Activated gamma-delta T cell treated with Interleukin-2 at 50 U/mL for 16 hours (primary cell): ENCODE data around the gene UBXN2A.
"Not testable (repeated sequence)": the region's sequence is repeated elsewhere in the genome, so short reads cannot be mapped to it uniquely, and the experiment has no call there.

Experiments used
- DNase-seq: peaks from one replicate; pipeline ENCODE4 v3.0.0-alpha.2; 2020

UBXN2A gene

DNA sequence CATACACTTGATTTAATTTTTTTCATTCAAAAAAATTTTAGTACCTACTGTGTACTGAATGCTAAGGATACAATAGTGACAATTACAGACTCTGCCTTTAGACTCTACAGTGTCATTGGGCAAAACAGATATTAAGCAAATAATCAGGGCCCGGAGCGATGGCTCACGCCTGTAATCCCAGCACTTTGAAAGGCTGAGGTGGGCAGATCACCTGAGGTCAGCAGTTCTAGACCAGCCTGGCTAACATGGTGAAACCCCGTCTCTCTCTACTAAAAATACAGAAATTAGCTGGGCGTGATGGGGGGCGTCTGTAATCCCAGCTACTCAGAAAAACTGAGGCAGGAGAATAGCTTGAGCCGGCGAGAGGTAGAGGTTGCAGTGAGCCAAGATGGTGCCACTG is 1.4 kb downstream of the UBXN2A start:
- no peak for DNase-seq

DNA sequence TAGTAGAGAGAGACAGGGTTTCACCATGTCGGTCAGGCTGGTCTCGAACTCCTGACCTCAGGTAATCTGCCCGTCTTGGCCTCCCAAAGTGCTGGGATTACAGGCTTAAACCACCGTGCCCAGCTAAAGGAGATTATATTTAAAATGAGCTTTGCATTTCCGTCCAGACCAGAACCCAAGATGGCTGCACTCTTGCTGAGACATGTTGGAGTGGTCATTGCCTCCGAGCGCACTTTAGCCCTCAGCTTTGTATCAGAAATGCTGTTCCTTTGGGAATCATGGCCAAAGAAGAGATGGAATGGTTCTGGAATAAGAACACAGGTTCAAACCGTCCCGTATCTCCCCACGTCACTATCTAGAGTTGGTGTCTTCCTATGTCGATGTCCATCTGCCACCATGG is 3.4 kb downstream of the UBXN2A start:
- no peak for DNase-seq

DNA sequence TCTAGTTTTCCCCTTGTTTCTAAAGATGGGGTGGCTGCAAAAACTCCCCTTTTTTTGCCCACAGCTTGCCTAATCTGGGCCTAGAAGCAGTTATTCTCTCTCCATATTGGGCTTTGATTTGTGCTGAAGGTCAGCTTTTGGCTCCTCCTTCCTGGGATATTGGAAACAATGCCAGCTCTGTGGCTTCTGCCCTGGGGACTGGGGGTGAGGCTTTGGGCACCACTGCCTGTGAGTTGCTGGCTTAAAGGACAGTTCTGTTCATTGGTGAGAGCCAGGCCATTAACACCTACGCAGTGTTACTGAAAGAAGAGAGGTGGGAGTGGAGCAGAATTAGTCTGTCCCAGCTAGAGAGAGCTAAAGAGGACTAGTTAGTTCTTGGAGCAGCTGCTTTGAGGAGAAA is 4.3 kb downstream of the UBXN2A start:
- DNase-seq = no peak

DNA sequence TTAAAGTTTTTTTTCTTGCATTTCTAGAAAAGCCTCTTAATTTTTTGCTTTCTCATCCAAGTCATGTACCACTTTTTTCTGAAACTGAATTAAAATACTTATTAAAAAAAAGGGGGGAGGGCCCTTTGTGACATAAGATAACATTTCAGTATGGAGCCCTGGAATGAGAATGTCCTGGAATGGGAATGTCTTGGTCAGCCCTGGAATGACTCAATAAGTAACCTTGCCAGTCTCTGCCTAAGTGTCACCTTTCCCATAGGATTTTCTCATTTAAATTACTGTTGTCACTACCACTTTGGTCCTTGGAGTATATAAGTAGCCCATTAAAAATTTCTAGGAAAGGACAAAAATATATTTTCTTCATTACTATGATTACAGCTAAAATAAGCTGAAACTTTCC is 4.7 kb downstream of the UBXN2A start:
- no peak for DNase-seq

DNA sequence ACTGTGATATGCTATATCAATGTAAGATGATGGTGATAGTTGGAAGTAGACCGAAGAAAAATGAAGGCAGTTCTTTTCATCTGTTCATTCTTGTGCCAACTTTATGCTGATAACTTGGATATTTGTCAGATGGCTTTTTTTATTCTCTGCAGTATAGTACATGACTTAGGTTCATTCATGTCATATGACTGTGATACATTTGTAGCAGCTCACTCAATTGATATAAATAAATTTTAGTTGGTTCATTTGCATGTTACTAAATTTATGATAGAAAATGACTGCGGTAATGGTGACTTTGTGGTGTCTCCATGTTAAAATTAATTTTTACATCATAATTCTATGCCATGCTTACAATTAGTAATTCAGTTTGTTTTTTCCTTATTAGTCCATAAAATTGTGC is 7.1 kb downstream of the UBXN2A start:
- no peak for DNase-seq

DNA sequence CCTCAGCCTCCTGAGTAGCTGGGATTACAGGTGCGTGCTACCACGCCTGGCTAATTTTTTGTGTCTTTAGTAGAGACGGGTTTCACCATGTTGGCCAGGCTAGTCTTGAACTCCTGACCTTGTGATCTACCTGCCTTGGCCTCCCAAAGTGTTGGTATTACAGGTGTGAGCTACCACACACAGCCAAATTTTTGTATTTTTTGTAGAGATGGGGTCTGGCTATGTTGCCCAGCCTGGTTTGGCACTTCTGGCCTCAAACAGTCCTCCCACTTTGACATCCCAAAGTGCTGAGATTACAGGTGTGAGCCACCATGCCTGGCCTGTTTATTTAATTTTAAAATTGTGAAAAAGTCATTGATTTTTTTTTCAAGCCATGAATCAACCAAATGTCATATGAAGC is 12.3 kb downstream of the UBXN2A start:
- DNase-seq = not testable (repeated sequence)

DNA sequence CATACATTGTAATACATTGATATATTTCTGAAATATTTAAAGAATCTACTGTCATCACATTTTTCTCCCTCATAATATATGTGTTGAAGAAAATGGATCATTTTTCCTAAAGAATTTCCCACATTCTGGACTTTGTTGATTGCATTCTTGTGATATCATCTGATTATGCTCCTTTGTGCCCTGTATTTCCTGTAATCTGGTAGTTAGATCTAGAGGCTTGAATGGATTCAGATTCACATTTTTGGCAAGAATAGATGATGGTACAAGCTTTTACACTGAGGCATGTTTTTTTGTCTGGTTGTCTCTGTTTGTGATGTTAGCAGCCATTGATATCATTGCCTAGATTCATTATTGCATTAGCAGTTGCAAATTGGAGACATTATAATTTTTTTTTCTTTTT is 13.4 kb downstream of the UBXN2A start:
- DNase-seq = no peak

DNA sequence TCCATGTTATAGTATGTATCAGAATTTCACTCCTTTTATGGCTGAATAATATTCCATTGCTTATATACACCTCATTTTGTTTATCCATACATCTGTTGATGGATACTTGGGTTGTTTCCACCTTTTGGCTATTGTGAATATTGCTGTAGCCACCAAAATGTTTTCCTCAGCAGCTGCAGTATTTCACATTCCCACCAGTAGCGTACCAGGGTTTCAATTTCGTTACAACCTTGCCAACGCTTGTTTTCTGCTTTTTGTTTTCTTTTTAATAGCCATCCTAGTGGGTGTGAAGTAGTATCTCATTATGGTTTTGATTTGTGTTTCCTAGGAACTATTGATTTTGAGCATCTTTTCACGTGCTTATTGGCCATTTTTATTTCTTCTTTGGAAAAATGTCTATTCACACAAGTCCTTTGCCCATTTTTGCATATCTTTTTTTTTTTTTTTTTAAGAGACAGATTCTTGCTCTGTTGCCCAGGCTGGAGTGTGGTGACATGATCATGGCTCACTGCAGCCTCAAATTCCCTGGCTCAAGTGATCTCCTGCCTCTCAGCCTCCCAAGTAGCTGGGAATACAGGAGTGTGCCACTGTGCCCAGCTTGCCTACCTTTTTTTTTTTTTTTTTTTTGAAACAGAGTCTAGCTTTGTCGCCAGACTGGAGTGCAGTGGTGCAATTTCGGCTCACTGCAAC is 14.2 kb downstream of the UBXN2A start:
- no peak for DNase-seq

DNA sequence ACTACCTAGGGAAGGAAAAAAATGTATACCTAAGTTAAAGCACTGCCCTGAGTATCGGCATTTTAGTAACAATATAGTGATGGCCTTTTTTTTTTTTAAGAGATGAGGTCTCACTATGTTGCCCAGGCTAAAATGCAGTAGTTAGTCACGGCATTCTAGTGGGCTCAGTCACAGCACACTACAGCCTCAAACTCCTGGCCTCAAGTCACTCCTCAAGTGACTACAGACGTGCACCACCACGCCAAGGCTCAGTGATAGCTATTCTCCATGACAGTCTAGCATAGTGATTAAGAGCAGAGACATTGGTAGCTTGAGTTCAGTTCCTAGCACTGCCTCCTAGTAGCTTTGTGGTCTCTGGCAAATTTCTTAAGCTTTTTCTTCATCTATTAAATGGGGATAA is 27.6 kb downstream of the UBXN2A start:
- DNase-seq = no peak

DNA sequence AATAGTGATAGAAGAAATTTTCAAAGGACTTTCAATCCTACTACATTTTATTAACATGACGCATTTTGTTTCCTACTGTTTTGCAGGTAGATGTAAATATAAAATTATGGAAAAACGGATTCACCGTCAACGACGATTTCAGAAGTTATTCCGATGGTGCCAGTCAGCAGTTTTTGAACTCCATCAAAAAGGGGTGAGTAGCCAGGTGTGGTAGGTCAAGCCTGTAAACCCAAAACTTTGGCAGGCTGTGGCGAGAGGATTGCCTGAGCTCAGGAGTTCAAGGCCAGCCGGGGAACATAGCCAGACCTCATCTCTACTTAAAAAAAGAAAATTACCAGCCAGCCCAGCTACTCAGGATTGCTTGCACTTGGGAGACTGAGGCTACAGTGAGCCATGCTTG is 36.6 kb downstream of the UBXN2A start:
- DNase-seq = no peak

DNA sequence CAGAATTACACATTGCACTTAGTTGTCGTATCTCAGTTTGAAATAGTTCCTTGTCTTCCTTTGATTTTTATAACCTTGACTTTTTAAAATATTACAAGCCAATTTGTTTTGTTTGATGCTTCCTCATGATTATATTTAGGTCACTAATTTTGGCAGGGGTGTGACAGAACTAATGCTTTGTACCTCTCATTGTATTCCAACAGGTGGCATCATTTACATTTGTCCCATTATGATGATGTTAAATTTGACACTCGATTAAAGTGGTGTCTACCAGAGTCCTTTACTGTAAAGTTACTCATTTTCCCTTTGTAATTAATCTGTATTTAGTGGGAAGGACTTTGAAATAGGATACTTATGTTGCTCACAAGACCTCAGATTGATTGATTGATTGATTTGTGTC is 48.1 kb downstream of the UBXN2A start:
- DNase-seq = no peak

DNA sequence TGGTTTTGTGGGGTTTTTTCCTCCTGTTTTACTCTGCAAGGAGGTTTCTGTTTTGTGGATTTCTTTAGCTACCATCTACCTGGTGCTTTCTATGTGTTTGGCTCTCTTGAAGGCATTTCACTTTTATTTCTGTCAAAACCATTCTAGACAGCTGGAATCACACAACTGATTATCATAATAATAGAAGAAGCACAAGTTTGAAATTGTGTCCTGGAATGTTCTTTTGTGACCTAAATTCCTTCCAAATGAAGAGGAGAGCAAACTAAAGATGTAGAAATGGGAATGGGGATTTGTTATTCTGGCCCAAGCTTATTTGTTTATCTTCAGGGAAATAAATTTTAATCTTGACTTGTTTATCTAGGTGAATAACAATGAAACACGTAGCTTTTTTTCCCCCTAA is 52.7 kb downstream of the UBXN2A start:
- DNase-seq = no peak

DNA sequence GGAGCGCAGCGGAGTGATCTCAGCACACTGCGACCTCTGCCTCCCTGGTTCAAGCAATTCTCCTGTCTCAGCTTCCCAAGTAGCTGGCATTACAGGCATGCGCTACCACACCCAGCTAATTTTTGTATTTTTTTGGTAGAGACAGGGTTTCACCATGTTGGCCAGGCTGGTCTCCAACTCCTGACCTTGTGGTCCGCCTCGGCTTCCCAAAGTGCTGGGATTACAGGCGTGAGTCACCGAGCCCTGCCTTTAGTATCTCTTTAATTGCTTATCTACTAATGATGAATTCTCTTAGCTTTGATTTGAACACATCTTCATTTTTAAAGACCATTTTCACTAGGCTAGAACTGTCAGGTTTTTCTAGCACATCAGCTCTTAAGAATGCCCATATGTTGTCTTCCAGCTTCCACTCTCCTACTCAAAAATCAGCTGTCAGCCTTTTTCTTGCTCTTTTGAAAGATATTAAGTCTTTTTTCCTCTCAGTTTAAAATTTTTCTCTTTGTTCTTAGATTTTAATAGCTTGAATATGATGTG is 53.5 kb downstream of the UBXN2A start:
- no peak for DNase-seq

DNA sequence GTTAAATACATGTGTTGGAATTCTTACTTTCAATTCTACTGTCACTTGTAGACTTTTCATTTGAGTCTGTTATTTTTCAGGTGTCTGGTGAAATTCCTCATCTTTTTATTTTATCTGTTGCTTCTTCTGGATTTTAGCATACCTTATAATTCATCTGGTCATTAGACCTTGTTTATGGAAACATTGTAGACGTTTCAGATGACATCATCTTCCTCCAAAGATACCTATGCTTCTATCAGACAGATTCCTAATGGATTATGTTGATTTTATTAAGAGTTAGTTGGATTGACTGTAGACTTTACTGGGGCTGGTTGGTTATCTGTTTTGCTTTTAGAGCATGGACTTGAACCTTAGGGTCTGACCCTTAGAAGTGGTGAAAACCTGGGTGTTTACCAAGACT is 54.3 kb downstream of the UBXN2A start:
- no peak for DNase-seq

DNA sequence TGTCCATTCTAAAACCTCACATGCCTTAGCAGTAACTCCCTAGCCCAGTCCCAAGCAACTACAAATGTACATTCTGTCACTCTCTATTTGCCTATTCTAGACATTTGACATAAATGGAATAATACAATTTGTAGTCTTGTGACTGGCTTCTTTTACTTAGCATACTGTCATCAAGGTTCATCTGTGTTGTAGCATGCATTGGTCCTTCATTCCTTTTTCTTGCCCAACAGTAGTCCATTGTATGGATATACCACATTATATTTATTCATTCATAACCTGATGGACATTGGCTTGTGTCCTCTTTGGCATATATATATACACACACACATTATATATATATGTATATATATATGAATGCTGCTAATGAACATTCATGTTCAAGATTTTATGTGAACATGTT is 67.4 kb downstream of the UBXN2A start:
- no peak for DNase-seq

DNA sequence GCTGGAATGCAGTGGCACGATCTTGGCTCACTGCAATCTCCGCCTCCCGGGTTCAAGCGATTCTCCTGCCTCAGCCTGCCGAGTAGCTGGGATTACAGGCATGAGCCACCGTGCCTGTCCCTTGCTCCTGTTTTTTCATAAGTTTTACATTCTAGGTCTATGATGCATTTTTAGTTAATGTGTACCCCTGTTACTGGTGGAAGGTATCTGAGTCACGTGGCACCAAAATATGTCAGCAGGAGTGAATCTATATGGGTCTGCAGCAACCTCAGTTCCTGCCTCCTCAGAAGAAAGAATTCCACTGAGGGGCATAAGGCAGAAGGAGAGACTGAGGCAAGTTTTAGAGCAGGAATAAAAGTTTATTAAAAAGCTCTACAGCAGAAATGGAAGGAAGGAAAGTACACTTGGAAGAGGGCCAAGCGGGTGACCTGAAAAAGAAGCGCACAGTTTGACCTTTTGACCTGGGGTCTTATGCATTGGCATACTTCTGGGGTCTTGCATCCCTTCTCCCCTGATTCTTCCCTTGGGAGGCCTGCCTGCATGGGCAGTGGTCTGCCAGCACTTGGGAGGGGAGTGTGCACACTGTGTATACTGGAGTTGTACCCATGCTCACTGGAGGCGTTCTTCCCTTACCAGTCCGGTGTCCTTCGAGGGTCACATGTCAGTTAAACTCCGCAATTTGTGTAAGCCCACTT is 68.6 kb downstream of the UBXN2A start:
- DNase-seq = no peak

DNA sequence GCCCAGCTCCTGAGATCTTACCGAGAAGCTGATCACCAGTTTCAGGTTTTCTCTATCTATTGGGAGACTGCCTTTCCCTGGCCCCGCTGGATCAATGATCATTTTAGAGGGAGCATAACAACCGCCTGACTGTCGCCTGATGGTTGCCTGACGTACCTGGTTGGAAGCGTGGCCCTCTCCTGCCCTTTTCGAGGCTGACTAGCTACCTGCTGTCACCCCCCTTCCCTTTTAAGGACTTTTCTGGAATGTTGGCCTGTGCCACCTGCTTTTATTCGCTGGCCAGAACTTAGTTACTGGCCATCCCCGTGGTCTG is 69.1 kb downstream of the UBXN2A start:
- no peak for DNase-seq

DNA sequence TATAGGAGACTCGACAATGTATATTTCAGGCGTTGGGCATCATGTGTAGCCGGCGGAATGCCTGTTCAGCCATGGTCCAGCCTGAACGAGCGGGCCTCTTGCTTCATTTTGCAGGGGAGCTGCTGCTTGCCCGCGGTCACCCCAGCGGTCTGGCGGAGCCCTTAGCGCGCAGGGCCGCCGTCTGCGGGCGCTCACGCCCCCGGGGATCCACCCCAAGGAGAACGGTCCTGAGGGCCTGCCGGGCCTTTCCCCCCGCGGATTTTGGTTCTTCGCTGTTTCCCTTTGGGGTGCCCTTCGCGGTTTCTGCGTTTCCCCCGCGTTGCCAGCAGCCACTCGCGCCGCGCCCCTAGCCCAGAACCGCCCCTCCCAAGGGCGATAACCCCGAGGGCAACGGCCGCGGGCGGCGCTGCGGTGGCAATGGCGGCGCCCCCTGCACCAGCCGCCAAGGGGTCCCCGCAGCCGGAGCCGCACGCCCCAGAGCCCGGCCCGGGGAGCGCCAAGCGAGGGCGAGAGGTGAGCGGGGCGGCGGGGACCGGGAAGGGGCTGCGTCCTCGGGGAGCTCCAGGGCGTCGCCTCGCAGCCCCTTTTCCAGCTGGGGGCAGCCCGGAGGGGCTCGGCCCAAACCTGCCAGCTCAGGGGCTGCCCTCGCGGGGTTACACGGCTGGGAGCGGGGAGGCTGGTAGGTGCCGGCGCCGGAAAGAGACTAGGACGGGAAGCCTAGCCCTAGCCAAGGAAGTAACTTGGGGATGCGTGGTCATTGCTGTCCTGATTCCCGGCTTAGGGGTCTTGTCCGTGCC is 69.6 kb downstream of the UBXN2A start, which contains the start of gene MFSD2B:
Gene MFSD2B (plus strand): TSS at position 406 of the 797 bp plus-strand sequence. CDS start 12 bp downstream, at position 418.
- no peak for DNase-seq

DNA sequence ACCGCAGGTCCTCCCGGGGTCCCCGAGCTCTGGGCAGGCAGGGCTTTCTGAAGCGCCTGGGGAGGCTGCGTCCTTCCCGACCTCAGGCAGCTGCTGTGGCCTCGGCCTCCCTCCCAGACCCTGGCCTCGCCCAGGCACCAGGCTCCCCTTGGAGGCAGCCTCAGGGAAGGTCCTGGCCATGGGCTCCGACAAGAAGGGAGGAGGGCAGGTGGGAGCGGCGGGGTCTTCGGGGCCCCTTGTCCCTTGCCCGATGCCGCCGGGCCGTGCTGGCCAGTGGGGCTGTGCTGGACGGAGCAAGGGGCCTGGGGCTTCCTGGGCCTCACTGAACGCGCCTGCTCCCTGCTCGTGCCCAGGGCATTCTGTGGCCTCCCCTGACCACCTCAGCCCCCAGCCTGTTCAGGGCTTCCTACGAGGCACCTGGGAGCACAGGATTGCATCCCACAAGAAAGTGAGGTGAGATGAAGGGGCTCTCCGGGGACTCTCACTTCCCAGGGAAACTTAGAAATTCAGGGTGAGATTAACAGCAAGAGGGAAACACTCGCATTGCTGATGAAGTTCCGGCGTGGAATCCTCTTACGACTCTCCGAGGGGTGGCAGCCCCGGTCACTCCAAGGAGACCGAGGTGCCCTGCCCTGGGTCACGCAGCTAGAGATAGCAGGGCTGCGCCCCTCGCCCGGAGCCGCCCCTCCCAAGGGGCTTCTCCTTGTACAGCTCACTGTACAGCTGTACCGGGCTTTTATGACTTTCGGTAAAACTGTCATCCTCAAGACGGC is 70.4 kb downstream of the UBXN2A start:
- no peak for DNase-seq

DNA sequence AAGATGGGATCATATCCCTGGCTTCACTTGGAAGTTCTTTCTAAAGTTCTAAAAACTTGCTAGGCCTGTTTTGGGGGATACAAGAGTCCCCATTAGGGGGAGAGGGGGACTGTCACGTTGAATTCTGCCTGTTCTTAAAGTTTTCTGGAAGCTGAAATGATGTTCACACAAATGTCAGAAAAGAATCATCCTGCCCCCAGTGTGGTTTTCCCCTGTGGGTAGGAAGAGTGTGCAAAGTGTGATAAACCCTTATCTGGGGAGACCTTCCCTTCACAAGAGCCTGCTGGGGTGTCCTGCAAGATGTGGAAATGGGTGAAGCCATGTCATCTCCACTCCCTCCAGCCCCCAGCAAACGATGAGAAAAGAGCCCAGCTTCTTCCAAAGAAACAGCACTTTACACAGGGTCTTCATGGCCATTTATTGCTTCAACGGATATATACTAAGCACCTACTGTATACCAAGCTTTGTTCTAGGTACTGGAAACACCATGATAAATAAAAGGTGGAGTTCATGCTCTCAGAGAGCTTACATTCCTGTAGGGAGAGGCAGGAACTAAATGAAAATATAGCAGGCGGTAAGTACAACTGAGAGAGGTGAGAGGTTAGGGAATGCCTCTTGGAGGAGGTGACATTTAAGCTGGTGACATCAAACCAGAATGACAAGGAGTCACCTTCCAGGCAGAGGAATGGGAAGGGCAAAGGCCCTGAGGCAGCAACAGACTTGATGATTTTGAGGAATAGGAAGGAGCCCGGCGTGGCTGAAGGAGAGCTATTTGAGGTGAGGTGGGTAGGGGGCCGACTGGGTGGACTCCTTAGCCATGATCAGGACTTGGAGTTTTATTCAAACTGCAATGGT is 71.2 kb downstream of the UBXN2A start:
- DNase-seq = no peak

DNA sequence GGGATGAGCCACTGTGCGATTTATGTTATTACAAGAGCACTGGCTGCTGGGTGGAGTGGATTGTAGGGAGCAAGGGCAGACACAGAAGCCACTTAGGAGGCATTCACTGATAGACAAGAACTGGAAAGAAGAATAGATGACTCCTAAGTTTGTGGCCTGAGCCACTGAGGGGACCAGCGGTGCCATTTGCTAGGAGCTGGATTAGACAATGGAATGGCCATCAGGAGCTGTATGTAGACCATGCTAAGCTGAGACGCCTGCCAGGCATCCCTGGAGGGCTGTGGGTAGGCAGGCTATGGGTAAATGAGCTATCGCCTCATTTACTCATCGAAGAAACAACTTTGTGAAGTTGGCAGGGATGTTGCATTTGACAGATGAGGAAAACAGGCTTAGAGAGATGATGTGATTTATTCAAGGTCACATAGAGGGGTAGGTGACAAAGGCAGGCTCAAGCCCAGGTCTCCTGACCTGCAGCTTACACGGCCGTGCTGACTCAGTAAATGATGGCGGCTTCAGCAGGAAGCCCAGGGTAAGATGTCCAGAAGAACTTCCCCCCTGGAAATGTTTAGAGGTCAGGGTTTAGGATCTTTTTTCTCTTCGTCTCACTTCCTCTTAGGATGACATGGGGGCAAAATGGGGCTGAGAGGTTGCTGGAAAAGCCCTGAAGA is 72.4 kb downstream of the UBXN2A start:
- DNase-seq = no peak

DNA sequence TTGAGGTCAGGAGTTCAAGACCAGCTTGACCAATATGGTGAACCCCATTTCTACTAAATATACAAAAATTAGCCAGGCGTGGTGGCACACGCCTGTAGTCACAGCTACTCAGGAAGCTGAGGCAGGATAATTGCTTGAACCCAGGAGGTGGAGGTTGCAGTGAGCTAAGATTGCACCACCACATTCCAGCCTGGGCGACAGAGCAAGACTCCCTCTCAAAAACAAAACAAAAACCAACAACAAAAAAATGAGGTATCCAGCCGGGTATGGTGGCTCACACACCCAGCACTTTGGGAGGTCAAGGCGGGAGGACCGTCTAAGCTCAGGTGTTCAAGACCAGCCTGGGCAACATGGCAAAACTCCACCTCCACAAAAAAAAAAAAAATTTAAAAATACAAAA is 74.6 kb downstream of the UBXN2A start:
- DNase-seq = not testable (repeated sequence)
